Central memory CD8-positive, alpha-beta T cell (primary cell): ENCODE data around the gene YPEL2.

ENCODE experiments used
- ATAC-seq: fragments of 150-1000 bp; cut with Tn5 transposase; replicated peaks from 2 replicates; pipeline ENCODE4 v1.10.0; 2022; ENCODE audit warnings: mild to moderate bottlenecking, moderate FRiP score, moderate number of reproducible peaks; ENCODE audit not compliant: poor library complexity, severe bottlenecking; ENCODE audit errors: extremely low read depth
- DNase-seq, 2 donors: peaks; one replicate each; pipeline ENCODE4 v3.0.0; 2021; ENCODE audit warnings: low spot score in 2 of 2
- H3K27ac Mint-ChIP-seq: one replicate; pipeline ENCODE4 v1.8.0; 2022; ENCODE audit warnings: low read depth, mild to moderate bottlenecking, moderate library complexity, mixed read lengths
- H3K27me3 Mint-ChIP-seq: one replicate; pipeline ENCODE4 v1.8.0; 2022; ENCODE audit warnings: mixed read lengths
- H3K36me3 Mint-ChIP-seq: one replicate; pipeline ENCODE4 v1.8.0; 2022; ENCODE audit warnings: mild to moderate bottlenecking, moderate library complexity, mixed read lengths; ENCODE audit not compliant: insufficient read depth
- H3K4me1 Mint-ChIP-seq: one replicate; pipeline ENCODE4 v1.8.0; 2022; ENCODE audit warnings: mixed read lengths
- H3K4me3 Mint-ChIP-seq: one replicate; pipeline ENCODE4 v1.8.0; 2022; ENCODE audit warnings: mild to moderate bottlenecking, moderate library complexity, mixed read lengths
- H3K9me3 Mint-ChIP-seq: one replicate; pipeline ENCODE4 v1.8.0; 2022; ENCODE audit warnings: mixed read lengths

Gene YPEL2

DNA sequence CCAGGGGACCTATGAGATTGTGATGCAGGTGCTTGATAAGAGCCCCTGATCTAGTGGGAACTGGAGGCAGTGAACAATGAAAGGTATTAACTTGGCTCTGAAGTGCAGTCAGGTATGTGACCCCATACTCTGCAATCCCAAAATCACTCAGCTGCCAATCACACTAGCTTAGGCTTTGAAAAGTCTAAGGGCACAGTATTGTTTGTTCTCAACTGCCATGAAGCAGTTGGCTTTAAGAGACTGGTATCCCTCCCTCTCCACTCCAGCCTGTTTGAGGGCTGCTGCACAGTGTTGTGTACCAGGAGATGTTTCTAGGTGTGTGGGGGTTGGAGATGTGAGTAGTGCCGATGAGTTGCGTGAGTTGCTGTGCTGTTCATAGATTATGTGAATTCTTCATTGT, 2.4 kb downstream of the YPEL2 start:
- Mint-ChIP-seq H3K9me3 (no peaks in the 10 kb centered on the region), H3K4me1 (peaks cover 52% of the 10 kb centered on the region), H3K27ac (no peak overlapping the region), H3K4me3 (peak overlapping the region; percentile 86), H3K36me3 (peaks cover 11% of the 10 kb centered on the region), H3K27me3 (no peaks in the 10 kb centered on the region)
- DNase-seq: no peak
- ATAC-seq: no peak

DNA sequence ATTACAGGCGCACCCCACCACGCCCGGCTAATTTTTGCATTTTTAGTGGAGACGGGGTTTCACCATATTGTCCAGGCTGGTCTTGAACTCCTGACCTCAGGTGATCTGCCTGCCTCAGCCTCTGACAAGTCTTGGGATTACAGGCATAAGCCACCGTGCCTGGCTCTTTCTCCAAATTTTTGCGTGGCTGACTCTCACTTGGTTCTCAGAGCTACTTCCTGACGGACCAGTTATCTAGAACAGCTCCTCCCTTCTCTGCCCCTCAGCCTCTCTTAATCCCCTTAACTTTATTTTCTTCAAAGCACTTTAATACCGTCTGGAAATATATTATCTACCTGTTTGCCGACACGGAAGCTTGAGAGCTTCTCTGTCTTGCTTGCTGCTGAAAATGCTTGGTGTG, 4.2 kb downstream of the YPEL2 start:
- no peaks in the 10 kb centered on the region for H3K9me3 Mint-ChIP-seq
- no peak for DNase-seq
- H3K27ac Mint-ChIP-seq: no peak overlapping the region
- no peak for ATAC-seq
- H3K4me3 Mint-ChIP-seq: no peak overlapping the region
- H3K36me3 Mint-ChIP-seq: peaks cover 10% of the 10 kb centered on the region
- H3K4me1 Mint-ChIP-seq: peaks cover 34% of the 10 kb centered on the region
- H3K27me3 Mint-ChIP-seq: no peaks in the 10 kb centered on the region

DNA sequence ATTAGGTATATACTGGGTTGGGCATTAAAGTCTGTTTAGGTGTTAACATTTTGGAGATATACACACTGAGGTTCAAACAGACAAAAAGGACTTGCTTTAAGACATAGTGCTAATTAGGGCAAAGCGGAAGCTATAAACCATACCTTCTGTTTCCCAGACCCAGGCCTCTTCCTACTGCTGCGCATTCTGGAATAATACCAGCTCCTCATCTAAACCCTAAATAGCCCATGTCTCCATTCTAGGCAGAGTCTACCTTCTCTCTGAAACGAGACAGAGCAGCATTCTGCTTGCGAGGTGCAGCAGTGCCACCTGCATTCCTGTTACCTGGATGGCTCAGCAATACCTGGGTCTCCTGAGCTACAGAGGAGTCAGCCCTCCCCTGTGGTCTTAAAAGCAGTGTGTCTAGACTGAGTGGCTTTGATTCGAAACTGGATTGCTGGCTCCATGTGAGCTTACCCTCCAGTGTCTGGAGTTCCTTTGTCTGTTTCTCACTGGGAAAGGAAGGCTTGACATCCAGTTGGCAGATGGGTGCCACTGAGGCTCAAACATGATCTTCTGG, 6.4 kb downstream of the YPEL2 start:
- Mint-ChIP-seq H3K36me3 (peaks cover 3% of the 10 kb centered on the region), H3K27ac (no peak overlapping the region), H3K27me3 (no peaks in the 10 kb centered on the region), H3K4me1 (peaks cover 34% of the 10 kb centered on the region), H3K4me3 (no peak overlapping the region), H3K9me3 (no peaks in the 10 kb centered on the region)
- DNase-seq (no peak), ATAC-seq (no peak)

DNA sequence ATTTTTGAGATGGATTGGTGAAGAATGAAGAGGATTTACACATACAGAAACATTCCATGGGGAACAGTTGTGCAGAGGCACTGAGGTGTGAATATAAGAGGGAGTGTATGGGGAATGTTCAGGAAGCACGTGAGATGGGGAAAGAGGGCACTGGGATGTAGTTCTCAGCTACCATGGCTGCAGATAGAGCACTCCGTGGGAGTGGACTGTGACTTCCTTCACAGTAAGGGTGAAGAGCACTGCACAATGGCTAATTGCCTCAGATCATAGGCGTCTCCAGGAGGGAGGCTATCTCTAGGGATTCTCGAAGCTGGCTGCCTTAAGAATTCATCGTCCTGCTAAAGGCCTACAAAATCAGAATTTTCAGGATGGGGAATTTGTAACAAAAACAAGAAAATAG, 7.0 kb downstream of the YPEL2 start:
- ATAC-seq (no peak), DNase-seq (no peak)
- Mint-ChIP-seq H3K4me1 (peaks cover 35% of the 10 kb centered on the region), H3K4me3 (no peak overlapping the region), H3K27ac (no peak overlapping the region), H3K27me3 (no peaks in the 10 kb centered on the region), H3K36me3 (peaks cover 2% of the 10 kb centered on the region), H3K9me3 (no peaks in the 10 kb centered on the region)

DNA sequence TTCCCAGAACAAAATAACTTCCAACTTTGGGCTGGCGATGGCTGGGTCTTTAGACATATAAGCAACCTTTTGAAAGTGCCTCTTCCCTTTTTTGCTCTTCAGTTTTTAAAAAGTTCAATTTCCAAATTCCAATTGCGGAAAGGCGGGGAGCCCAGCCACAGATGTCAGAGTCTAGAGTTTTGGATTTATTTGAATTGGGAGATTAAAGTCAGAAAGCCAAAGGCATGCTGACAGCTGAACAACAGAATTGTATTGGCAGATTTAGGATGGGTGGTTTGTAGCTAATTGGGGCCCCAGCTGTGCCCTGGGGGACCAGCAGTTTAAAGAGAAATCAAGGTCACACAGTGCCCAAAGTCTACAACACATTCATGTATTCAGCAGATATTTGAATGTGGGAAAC, 10.5 kb downstream of the YPEL2 start:
- Mint-ChIP-seq H3K9me3 (no peaks in the 10 kb centered on the region), H3K4me3 (no peak overlapping the region), H3K4me1 (peaks cover 36% of the 10 kb centered on the region), H3K27ac (no peak overlapping the region), H3K27me3 (no peaks in the 10 kb centered on the region), H3K36me3 (peaks cover 4% of the 10 kb centered on the region)
- no peak for DNase-seq
- no peak for ATAC-seq

DNA sequence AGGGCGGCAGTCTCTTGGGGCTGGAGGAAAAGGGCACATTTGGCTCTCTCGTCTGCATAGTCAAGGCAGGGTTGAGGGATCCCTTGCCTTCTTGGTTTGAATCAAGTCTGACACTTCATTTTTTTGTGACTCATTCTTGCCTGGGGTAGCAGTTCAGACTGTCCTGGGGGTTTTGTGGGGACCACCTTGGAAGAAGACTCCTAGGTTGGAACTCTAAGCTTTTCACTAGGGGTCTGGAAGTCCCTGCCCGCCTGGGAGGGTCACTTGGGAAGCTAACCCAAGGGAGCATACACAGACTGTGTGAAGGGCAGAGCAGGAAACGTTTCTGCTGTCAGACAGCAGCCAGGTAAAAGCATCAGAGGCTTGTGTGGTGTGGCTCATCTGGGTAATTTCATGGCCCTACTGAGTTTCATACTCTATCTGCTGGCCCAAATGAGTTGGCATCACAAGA, 11.3 kb downstream of the YPEL2 start:
- H3K9me3 Mint-ChIP-seq: no peaks in the 10 kb centered on the region
- peaks cover 36% of the 10 kb centered on the region for H3K4me1 Mint-ChIP-seq
- H3K4me3 Mint-ChIP-seq: no peak overlapping the region
- H3K27me3 Mint-ChIP-seq: no peaks in the 10 kb centered on the region
- peaks cover 3% of the 10 kb centered on the region for H3K36me3 Mint-ChIP-seq
- ATAC-seq (no peak), DNase-seq (no peak)
- no peak overlapping the region for H3K27ac Mint-ChIP-seq

DNA sequence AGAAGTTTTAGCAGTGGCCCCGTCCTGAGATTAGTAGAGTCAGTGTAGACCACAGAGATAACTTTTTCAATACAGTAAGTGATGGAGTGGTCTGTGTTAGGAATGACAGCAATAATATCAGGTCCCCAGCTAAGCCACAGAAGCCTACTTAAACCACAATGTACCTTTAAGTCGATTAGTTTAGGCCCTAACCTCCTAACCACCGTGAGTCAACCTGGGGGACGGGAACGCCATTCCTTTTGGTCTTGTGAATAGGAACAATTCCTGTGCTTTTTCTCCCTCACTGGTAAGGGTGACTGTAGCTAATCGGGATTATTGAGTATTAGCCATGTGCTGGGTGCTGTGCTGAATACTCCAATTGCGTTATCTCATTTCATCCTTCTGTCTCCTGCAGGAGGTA, 14.0 kb downstream of the YPEL2 start:
- Mint-ChIP-seq H3K36me3 (peaks cover 5% of the 10 kb centered on the region), H3K4me3 (no peak overlapping the region), H3K9me3 (no peaks in the 10 kb centered on the region), H3K27me3 (no peaks in the 10 kb centered on the region), H3K4me1 (peaks cover 36% of the 10 kb centered on the region), H3K27ac (no peak overlapping the region)
- DNase-seq (no peak), ATAC-seq (no peak)

DNA sequence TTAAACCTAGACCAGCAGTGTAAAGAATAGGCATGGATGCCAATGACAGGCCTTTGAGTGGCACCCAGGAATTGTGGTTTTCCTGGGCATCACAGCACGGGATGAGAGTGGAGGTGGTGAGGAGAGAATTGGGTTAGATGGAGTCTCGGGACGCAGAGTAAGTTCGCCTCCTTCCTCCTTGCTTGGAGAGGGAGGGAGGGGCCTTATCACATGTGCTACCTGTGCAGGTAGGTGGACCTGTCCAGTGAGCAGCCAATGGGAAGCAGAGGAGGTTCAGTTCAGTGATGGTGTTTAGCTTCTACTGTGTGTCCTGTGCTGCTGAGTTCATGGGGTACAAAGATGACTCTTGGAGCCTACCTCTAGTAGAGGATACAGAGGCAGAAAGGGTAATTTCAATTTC, 14.9 kb downstream of the YPEL2 start:
- Mint-ChIP-seq H3K27ac (no peak overlapping the region), H3K4me1 (peaks cover 38% of the 10 kb centered on the region), H3K9me3 (no peaks in the 10 kb centered on the region), H3K27me3 (no peaks in the 10 kb centered on the region), H3K4me3 (no peak overlapping the region), H3K36me3 (peaks cover 7% of the 10 kb centered on the region)
- ATAC-seq (no peak), DNase-seq (no peak)

DNA sequence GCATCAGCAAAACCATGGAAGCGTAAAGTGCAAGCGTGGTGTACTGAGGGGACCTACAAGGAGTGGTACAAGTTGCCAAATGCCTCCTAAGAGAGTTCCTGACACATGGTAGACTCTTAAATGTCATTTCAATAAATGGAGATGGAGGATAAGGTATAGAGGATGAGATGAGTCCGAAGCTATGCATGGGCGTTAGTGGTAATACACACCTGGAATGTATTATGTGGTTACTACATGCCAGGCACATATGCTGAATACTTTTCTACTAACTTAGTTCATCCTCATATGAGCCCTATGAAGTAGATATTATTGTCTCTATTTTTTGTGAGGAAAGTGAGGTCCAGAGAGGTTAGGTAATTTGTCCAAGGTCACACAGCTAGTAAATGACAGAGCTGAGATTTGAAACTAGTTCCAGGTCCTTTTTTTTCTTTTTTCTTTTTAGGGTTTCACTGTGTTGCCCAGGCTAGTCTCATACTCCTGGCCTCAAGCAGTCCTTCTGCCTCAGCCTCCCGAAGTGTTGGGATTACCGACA, 15.5 kb downstream of the YPEL2 start:
- ATAC-seq: no peak
- Mint-ChIP-seq H3K4me3 (no peak overlapping the region), H3K9me3 (no peaks in the 10 kb centered on the region), H3K36me3 (peaks cover 7% of the 10 kb centered on the region), H3K27me3 (no peaks in the 10 kb centered on the region), H3K27ac (no peak overlapping the region), H3K4me1 (peaks cover 44% of the 10 kb centered on the region)
- no peak for DNase-seq

DNA sequence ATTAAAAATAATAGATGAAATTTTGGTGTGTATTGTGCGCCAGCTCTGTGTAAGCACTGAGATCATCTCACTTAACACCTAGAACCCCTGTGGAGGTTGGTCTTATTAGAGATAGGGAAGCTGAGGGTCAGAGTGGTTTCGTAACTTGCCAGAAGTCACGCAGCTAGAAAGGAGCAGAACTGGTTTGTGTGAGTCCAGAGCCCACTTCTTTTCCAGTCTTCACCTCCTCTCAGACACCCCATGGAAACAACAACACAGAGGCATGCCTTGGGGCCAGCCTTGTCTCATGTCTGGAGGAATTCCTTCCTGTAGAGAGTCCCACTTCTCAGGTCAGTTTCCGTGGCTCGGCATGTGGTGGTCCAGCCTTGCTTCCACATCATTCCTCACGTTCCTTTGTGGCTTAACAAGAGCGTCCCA, 16.5 kb downstream of the YPEL2 start:
- DNase-seq (no peak), ATAC-seq (no peak)
- Mint-ChIP-seq H3K36me3 (peaks cover 7% of the 10 kb centered on the region), H3K27me3 (no peaks in the 10 kb centered on the region), H3K4me1 (peaks cover 48% of the 10 kb centered on the region), H3K27ac (no peak overlapping the region), H3K4me3 (no peak overlapping the region), H3K9me3 (no peaks in the 10 kb centered on the region)

DNA sequence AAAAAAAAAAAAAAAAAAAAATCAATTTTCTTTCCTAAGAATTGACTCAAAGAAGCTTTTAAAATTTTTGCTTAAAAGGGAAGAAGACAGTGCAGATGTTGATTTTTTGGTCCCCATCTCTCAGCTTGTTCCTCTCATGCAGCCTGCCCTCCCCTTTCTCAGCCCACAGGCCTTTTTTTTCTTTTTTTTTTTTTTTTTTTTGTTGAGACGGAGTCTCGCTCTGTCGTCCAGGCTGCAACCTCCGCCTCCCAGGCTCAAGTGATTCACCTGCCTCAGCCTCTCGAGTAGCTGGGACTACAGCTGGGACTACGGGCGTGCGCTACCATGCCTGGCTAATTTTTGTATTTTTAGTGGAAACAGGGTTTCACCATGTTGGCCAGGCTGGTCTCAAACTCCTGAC, 17.7 kb downstream of the YPEL2 start:
- Mint-ChIP-seq H3K4me1 (peaks cover 50% of the 10 kb centered on the region), H3K27ac (no peak overlapping the region), H3K36me3 (peaks cover 5% of the 10 kb centered on the region), H3K9me3 (no peaks in the 10 kb centered on the region), H3K4me3 (no peak overlapping the region), H3K27me3 (no peaks in the 10 kb centered on the region)
- ATAC-seq (no peak), DNase-seq (no peak)

DNA sequence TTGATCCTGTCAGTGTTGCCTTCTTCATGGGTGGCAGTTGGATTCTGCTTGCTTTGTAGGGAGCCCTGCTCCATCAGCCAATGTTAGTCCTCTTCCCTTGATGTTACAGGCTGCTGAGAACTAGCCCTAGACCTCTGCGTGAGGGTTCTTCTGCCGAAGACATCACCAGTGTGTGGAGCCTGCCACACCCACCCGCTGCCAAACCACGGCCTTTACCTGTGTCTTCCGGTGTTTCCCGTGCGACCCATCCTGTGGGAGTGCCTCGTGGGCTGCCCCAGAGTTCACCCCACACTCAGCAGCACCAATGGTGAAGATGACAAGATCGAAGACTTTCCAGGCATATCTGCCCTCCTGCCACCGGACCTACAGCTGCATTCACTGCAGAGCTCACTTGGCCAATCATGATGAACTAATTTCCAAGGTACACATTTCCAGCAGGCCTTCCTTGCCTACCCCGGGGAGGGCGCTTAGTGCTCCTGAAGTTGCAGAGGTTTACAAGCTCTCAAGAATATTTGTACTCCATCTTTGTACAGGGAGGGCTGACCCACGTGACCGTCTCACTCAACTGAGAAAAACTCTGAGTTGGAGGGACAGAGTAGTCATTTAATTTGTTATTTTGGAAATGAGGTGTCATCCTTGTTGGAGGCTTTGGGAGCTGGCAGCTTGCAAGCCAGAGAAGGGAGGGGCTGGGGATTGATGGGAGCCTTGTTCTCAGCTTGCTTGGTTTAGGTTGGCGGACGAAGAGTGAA, 21.8 kb downstream of the YPEL2 start:
- H3K4me1 Mint-ChIP-seq: peaks cover 48% of the 10 kb centered on the region
- no peak for DNase-seq
- peak; percentile 56 for ATAC-seq
- no peaks in the 10 kb centered on the region for H3K27me3 Mint-ChIP-seq
- peaks cover 8% of the 10 kb centered on the region for H3K36me3 Mint-ChIP-seq
- no peaks in the 10 kb centered on the region for H3K9me3 Mint-ChIP-seq
- peak overlapping the region; percentile 27 for H3K4me3 Mint-ChIP-seq
- no peak overlapping the region for H3K27ac Mint-ChIP-seq
